Measurements from ENCODE around the gene FOXI2.

The FOXI2 gene

GRCh38 chr10:127737563-127738511 lies 852 bp downstream of the FOXI2 start:
- TF ChIP-seq CTCF (IDR thresholded peaks at IDR 0.05; ENCODE audit: insufficient read depth, low read length, poor library complexity, severe bottlenecking): no peak
- H3K4me3 ChIP-seq (replicated peaks; ENCODE audit: low read depth, low read length): no peak overlapping the region
- no peaks in the 10 kb centered on the region for H3K27me3 ChIP-seq (replicated peaks; ENCODE audit: control insufficient read depth, insufficient read depth, low read length)

GRCh38 chr10:127738512-127739424 lies 1.8 kb downstream of the FOXI2 start:
- no peak for DNase-seq (ENCODE audit: extremely low read depth, insufficient read length)
- no peaks in the 10 kb centered on the region for H3K27me3 ChIP-seq (replicated peaks; ENCODE audit: control insufficient read depth, insufficient read depth, low read length)
- H3K4me3 ChIP-seq (replicated peaks; ENCODE audit: low read depth, low read length): no peak overlapping the region
- TF ChIP-seq CTCF (IDR thresholded peaks at IDR 0.05; ENCODE audit: insufficient read depth, low read length, poor library complexity, severe bottlenecking): no peak
- H3K36me3 ChIP-seq (ENCODE audit: control insufficient read depth, insufficient read depth, low read length): no peaks in the 10 kb centered on the region

More at GRCh38 chr10:127737563-127738511, 852 bp downstream of the FOXI2 start:
- no peak for DNase-seq (ENCODE audit: extremely low read depth, insufficient read length)
- H3K36me3 ChIP-seq (ENCODE audit: control insufficient read depth, insufficient read depth, low read length): no peaks in the 10 kb centered on the region

- no peak for TF ChIP-seq CTCF (IDR thresholded peaks at IDR 0.05; ENCODE audit: insufficient read depth, low read length, poor library complexity, severe bottlenecking)
- H3K4me3 ChIP-seq (replicated peaks; ENCODE audit: low read depth, low read length): no peak overlapping the region
These were observed 2.9 kb downstream of the FOXI2 start for GRCh38 chr10:127739908-127740307.

GRCh38 chr10:127740596-127740995 lies 3.6 kb downstream of the FOXI2 start:
- no peak for DNase-seq (ENCODE audit: extremely low read depth, insufficient read length)
- H3K36me3 ChIP-seq (ENCODE audit: control insufficient read depth, insufficient read depth, low read length): no peaks in the 10 kb centered on the region
- no peak overlapping the region for H3K4me3 ChIP-seq (replicated peaks; ENCODE audit: low read depth, low read length)
- H3K27me3 ChIP-seq (replicated peaks; ENCODE audit: control insufficient read depth, insufficient read depth, low read length): no peaks in the 10 kb centered on the region
- no peak for TF ChIP-seq CTCF (IDR thresholded peaks at IDR 0.05; ENCODE audit: insufficient read depth, low read length, poor library complexity, severe bottlenecking)

More at GRCh38 chr10:127739908-127740307, 2.9 kb downstream of the FOXI2 start:
- DNase-seq (ENCODE audit: extremely low read depth, insufficient read length): no peak
- H3K27me3 ChIP-seq (replicated peaks; ENCODE audit: control insufficient read depth, insufficient read depth, low read length): no peaks in the 10 kb centered on the region
- H3K36me3 ChIP-seq (ENCODE audit: control insufficient read depth, insufficient read depth, low read length): no peaks in the 10 kb centered on the region

GRCh38 chr10:127743205-127743604 lies 6.2 kb downstream of the FOXI2 start:
- H3K36me3 ChIP-seq (ENCODE audit: control insufficient read depth, insufficient read depth, low read length): no peaks in the 10 kb centered on the region
- H3K4me3 ChIP-seq (replicated peaks; ENCODE audit: low read depth, low read length): no peak overlapping the region
- no peaks in the 10 kb centered on the region for H3K27me3 ChIP-seq (replicated peaks; ENCODE audit: control insufficient read depth, insufficient read depth, low read length)
- DNase-seq (ENCODE audit: extremely low read depth, insufficient read length): no peak
- no peak for TF ChIP-seq CTCF (IDR thresholded peaks at IDR 0.05; ENCODE audit: insufficient read depth, low read length, poor library complexity, severe bottlenecking)
